Fibroblast of peridontal ligament (primary cell): Measurements from ENCODE around the gene TMBIM1.
A peak's percentile ranks its signal among the peaks of the same experiment; 100 is the strongest.

Experiments used
- DNase-seq: peaks from one replicate; pipeline ENCODE4 v3.0.0-alpha.2; 2010; ENCODE audit errors: extremely low read depth

TMBIM1 gene

DNA sequence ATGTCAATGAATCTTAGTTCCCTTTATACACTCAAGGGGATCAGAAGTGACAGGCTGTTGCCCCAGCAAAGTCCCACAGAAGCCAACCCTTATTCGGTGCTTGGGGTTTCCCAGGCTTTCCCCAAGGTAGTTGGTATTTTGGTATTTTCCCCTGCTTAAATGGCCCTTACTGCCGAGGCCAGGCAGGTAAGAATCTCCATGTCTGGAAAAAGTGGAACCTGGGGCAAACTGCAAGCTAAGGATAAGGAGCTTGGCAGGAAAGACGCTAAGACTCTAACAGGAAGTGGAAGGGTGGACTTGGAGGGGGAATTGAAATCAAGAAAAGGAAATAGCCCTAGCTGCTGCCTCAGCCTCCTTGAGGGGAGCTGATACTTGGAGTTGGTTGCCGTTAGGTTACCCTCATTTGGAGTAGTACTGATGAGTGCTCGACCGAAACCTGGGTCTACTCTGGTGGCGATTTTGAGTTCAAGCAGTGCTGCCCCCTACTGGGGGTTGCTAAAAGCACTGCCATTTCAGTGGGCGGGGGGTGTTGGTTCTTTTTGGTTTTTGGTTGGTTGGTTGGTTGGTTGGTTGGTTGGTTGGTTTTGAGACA is 34.8 kb downstream of the TMBIM1 start:
- no peak for DNase-seq

DNA sequence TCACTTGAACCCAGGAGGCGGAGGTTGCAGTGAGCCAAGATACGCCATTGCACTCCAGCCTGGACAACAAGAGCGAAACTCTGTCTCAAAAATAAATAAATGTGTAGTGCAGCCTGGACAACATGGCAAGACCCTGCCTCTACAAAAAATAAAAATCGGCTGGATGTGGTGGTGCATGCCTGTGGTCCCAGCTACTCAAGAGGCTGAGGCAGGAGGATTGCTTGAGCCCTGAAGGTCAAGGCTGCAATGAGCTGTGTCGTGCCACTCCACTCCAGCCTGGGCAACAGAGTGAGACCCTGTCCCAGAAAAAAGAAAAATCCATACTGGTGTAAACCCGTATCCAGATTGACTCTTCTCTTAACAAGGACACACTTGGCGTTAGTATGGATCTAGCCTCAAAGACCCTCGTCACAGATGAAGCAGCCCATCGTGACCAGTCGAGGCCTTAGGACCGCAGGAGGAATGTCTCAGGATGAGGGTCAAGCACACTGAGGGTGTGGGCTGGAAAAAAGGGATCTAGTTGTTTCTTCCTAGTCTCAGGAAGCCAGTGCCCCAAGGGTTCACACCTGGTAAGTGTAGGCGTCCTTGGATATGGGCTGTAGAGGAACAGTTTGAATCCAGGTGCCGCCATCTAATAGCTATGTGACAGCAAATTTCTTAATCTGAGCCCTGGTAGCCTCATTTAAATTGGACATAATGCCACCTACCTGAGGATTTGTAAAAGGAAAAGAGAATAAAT is 35.5 kb downstream of the TMBIM1 start:
- no peak for DNase-seq

DNA sequence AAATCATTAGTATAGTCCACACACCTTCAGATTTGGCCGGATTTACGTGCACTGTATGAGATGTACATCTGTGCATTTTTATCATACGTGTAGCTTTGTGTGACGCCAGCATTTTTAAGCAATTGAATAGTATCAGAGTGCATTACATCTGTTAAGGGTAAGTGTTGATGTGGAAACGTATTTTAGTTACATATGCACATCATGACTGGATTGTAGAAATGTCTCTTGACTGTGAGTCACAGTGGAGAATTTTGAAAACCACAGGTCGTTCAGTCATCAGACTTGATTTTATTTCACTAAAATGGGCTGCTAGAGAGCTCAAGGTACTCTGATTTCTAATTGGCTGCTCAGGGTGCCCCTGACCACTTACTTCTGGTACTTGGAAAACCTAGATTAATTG is 36.9 kb downstream of the TMBIM1 start:
- peak; percentile 71 for DNase-seq

- no peak for DNase-seq
Measured at GRCh38 chr2:218253232-218253625, 39.1 kb downstream of the TMBIM1 start.

DNA sequence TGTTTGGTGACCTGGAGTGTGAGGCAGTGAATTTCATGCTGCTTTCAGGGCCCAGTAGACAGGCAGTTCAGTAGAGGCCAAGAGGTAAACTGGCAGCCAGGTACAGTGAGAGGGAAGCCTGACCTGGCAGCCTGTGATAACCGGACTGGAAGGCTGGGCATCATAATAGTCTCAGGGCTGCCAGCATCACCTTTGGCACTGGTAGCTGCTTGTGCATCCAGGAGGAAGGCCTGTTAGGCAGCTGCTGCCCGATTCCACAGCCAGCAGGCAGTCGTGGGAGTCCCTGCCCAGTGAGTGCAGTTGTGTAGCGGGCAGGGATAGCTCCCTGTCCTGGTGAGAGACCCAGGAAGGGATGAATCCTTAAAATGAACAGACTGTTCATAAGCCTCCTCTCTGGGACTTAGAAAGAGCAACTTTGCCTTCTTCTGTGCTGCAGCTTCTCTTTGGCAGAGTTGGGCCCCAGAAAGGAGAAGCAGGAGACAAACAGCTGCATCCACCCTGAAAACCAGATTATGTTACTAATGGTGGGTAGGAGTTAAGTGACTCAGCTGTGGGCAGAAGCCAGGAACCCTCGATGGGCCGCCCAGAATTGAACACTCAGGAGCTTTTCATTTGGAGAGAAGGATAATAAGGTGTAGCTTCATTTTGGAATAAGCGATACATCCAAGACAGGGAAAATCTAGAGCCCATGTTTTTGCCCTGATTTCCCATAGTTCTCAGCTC is 39.6 kb downstream of the TMBIM1 start:
- DNase-seq = peak; percentile 62

DNA sequence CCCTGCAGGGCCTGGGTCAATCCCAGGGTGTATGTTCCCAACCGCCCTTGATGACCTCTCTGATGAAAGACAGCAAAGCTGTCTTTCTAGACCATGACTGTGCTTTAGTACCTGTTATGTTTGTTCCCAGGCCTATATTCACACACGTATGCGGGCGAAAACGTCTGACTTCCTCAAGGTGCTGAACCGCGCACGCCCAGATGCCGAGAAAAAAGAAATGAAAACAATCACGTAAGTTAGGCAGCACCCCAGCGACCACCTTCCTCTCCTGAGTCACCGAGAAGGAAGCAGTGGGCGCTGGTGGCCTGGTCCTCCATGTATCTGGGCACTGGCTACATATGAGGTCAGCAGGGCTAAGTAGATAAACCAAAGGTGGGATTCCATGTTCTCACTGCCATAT is 42.6 kb downstream of the TMBIM1 start:
- no peak for DNase-seq

- no peak for DNase-seq
Measured at GRCh38 chr2:218245214-218245613, 47.1 kb downstream of the TMBIM1 start.

GRCh38 chr2:218244665-218245064 is 47.6 kb downstream of the TMBIM1 start:
- DNase-seq = no peak

- DNase-seq = no peak
Measured at GRCh38 chr2:218244204-218244603, 48.1 kb downstream of the TMBIM1 start.

DNA sequence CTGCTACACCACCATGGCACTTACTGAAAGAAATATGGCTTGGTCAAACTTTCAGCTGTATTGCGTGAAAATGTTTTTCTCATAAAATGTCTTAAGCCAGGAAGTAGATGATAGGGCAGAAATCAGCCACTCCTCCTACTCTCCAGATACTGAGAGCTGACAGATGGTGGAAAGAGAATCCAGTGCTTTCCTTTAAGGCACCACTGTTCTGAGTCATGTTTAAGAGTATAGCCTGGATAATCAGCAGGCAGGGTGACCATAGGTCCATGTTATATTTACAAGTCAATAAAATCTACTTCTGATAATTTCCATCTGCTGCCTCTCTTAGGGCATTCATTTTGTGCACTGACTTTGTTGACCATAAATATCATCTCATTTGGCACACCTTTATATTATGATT is 53.4 kb downstream of the TMBIM1 start:
- DNase-seq = no peak

GRCh38 chr2:218236829-218237228 is 55.5 kb downstream of the TMBIM1 start:
- no peak for DNase-seq

DNA sequence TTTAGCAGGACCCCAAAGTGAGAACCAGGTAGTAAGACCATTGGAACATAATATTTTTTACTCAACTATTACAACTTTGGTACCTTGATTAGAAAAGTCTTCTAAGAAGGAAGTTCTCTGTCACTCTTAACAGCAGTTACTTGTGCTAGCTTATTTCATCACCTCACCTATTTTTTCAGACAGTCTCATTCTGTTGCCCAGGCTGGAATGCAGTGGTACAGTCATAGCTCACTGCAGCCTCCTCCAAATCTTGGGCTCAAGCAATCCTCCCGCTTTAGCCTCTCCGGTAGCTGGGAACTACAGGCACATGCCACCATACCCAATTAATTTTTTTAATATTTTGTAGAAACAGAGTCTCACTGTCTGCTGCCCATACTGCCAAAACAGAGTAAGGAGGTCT is 57.3 kb downstream of the TMBIM1 start:
- no peak for DNase-seq

- DNase-seq = no peak
Measured at GRCh38 chr2:218234521-218234920, 57.8 kb downstream of the TMBIM1 start.

- no peak for DNase-seq
Measured at GRCh38 chr2:218233543-218233942, 58.8 kb downstream of the TMBIM1 start.

- no peak for DNase-seq
Measured at GRCh38 chr2:218230882-218231281, 61.4 kb downstream of the TMBIM1 start.

DNA sequence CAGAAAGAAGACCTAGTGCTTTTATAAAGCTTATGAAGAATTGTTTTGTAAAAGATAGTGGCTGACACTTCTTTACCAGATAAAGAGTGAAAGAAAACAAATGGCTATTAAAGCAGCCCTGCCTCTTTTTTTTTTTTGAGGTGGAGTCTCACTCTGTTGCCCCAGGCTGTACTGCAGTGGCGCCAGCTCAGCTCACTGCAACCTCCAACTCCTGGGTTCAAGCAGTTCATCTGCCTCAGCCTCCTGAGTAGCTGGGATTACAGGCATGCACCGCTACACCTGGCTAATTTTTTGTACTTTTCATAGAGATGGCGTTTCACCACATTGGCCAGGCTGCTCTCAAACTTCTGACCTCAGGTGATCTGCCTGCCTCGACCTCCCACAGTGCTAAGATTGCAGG is 62.5 kb downstream of the TMBIM1 start:
- DNase-seq = no peak

GRCh38 chr2:218229239-218229638 is 63.1 kb downstream of the TMBIM1 start:
- DNase-seq = peak; percentile 81

DNA sequence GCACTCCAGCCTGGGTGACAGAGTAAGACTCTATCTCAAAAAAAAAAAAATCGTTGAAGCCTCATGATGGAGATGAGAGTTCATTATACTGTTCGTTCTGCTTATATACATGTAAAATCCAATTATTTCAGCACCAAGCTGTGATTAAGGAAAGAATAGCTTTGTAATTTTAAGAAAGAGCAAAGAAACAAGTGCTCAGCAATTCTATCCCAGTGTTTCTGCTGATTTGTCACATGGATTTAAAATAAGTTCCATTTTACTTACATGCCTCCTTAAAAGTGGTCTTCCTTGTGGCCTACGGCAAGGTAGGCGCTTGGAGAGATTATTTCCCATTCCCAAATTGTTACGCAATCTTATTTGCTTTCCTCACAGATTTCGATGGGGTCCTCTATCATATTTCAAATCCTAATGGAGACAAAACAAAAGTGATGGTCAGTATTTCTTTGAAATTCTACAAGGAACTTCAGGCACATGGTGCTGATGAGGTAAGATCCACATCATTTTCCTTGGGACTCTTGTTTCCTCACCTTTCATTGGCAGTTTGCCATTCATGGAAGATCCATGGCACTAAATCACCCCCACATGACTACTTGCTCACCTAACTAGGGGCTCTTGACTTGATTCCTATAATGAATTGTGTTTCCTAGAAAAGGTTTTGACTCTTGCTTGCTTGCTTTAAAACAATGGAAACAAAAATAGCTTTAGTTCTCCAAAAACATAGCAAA is 63.8 kb downstream of the TMBIM1 start:
- DNase-seq = no peak

GRCh38 chr2:218226903-218227302 is 65.4 kb downstream of the TMBIM1 start:
- no peak for DNase-seq
